Sigmoid colon (tissue), 7 donors: ENCODE data around the gene PTPN3. TPM values are rescaled to one million over a fixed set of nuclear protein-coding genes. Genes with fewer than 3 reads are reported as not detected.

Experiments
- DNase-seq: peaks from one replicate; pipeline ENCODE4 v3.0.0-alpha.2; 2019
- H3K27ac ChIP-seq, 4 donors: fragments of 200-600 bp; sonication (generic); one replicate each; pipeline ENCODE4 v1.5.1; 2016 to 2019; ENCODE audit warnings: mild to moderate bottlenecking in 1 of 4
- H3K27me3 ChIP-seq, 3 donors: fragments of 200-600 bp; sonication (generic); one replicate each; pipeline ENCODE4 v1.5.1; 2019; ENCODE audit warnings: mild to moderate bottlenecking in 1 of 3
- H3K36me3 ChIP-seq, 4 donors: fragments of 200-600 bp; sonication (generic); one replicate each; pipeline ENCODE4 v1.5.1; 2016 to 2019
- H3K4me1 ChIP-seq, 4 donors: fragments of 200-600 bp; sonication (generic); one replicate each; pipeline ENCODE4 v1.5.1; 2017 to 2019
- H3K4me3 ChIP-seq, 4 donors: fragments of 200-600 bp; sonication (generic); one replicate each; pipeline ENCODE4 v1.5.1; 2017 to 2019; ENCODE audit warnings: mild to moderate bottlenecking in 2 of 4, moderate library complexity in 1 of 4
- H3K9me3 ChIP-seq, 4 donors: fragments of 200-600 bp in 3 of 4; sonication (generic) in 3 of 4; one replicate each; pipeline versions ENCODE4 v1.5.1 to v1.6.1; 2013 to 2019
- EP300 ChIP-seq, 4 donors: sonication (generic); formaldehyde crosslinking; IDR thresholded peaks; one replicate each; pipeline ENCODE4 v1.6.1; 2017; ENCODE audit warnings: antibody characterized with exemption in 4 of 4
- POLR2A ChIP-seq, 2 donors: fragments of 450-650 bp; IDR thresholded peaks; one replicate each; pipeline ENCODE4 v1.6.1; 2016; ENCODE audit warnings: antibody characterized with exemption in 2 of 2, mild to moderate bottlenecking in 2 of 2, moderate library complexity in 2 of 2
- POLR2AphosphoS5 ChIP-seq, 4 donors: sonication (generic); formaldehyde crosslinking; IDR thresholded peaks; one replicate each; pipeline ENCODE4 v1.6.1; 2017; ENCODE audit warnings: antibody characterized with exemption in 4 of 4
- WGBS, 2 donors: extraction: QIAGEN DNeasy Blood & Tissue Kit; methylation state at CpG; one replicate each; pipeline ENCODE4 v1.1.7; 2013; 5-methylcytosine and 5-hydroxymethylcytosine counted together
- intact Hi-C: fragments of 100-400 bp; cut with DNase I; formaldehyde crosslinking; loops from one replicate; pipeline ENCODE4 v1.15.1; 2023
- polyA plus RNA-seq, 3 donors: library from polyadenylated mRNA; stranded (reverse); fragments of 200-250 nt; gene quantifications; one replicate each; pipeline ENCODE4 v1.2.3, GENCODE V29; 2013
- total RNA-seq, 4 donors: library from RNA; depleted of rRNA; stranded (reverse); fragments of >200 nt; gene quantifications; one replicate each; pipeline ENCODE4 v1.1.0, GENCODE V29; 2016
- TF ChIP-seq, protein P1 (sequence below), 4 experiments: fragments of 450-650 bp in 3 of 4; fragments of 200-600 bp in 1 of 4; IDR thresholded peaks; one replicate each; pipeline ENCODE4 v1.5.1; 2016 to 2019; ENCODE audit warnings: antibody characterized with exemption in 4 of 4, mild to moderate bottlenecking in 3 of 4, moderate library complexity in 2 of 4
- donor health status: healthy with polysubstance abuse.
- donor health status: Bipolar disorder and iron deficiency.
- donor health status: healthy.

Gene PTPN3
- total and polyA plus RNA-seq, 7 donors, result 1.3 to 25.0 (median 2.5) TPM

DNA sequence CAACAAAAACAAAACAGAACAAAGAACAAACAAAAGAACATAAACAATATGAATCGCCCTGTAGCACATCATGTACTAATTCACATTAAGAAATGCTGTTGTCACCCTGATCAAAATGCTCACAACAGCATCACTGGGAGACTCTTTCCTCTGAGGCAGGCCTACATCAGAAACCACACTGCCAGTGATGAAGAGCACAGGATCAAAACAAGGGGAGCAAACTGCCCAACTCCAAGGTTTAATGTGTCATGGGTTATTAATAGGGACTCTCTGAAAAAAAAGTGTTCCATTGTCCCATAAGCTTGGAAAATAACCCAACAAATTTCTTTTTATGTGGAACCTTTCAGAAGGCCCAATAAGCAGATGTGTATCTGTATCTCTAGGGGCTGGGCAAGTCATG lies 74.2 kb downstream of the PTPN3 start:
- no peak for TF ChIP-seq POLR2AphosphoS5 (IDR thresholded peaks at IDR 0.05)
- TF ChIP-seq, protein P1, sequence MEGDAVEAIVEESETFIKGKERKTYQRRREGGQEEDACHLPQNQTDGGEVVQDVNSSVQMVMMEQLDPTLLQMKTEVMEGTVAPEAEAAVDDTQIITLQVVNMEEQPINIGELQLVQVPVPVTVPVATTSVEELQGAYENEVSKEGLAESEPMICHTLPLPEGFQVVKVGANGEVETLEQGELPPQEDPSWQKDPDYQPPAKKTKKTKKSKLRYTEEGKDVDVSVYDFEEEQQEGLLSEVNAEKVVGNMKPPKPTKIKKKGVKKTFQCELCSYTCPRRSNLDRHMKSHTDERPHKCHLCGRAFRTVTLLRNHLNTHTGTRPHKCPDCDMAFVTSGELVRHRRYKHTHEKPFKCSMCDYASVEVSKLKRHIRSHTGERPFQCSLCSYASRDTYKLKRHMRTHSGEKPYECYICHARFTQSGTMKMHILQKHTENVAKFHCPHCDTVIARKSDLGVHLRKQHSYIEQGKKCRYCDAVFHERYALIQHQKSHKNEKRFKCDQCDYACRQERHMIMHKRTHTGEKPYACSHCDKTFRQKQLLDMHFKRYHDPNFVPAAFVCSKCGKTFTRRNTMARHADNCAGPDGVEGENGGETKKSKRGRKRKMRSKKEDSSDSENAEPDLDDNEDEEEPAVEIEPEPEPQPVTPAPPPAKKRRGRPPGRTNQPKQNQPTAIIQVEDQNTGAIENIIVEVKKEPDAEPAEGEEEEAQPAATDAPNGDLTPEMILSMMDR (IDR thresholded peaks at IDR 0.05), result no peak
- WGBS, 2 donors, result 80 to 92% methylated on average over 1 of the region's 1 CpG
- no peak for DNase-seq
- Histone ChIP-seq H3K4me3 (no peak overlapping the region), H3K36me3 (no peaks in the 10 kb centered on the region), H3K27me3 (no peaks in the 10 kb centered on the region), H3K4me1 (no peaks in the 10 kb centered on the region), H3K9me3 (no peaks in the 10 kb centered on the region), H3K27ac (no peak overlapping the region)
- intact Hi-C loops, result no loop called here

GRCh38 chr9:109422641-109423040 lies 75.5 kb downstream of the PTPN3 start:
- WGBS, 2 donors, result 66 to 73% methylated on average over 7 of the region's 7 CpGs
- no peak overlapping the region for H3K27ac ChIP-seq
- no peaks in the 10 kb centered on the region for H3K36me3 ChIP-seq
- no peak overlapping the region for H3K4me3 ChIP-seq
- no peaks in the 10 kb centered on the region for H3K9me3 ChIP-seq
- TF ChIP-seq EP300 (IDR thresholded peaks at IDR 0.05), result no peak
- TF ChIP-seq, protein P1 (IDR thresholded peaks at IDR 0.05), result no peak
- no peak for TF ChIP-seq POLR2AphosphoS5 (IDR thresholded peaks at IDR 0.05)
- TF ChIP-seq POLR2A (IDR thresholded peaks at IDR 0.05), result no peak
- no peak for DNase-seq
- intact Hi-C loops, result no loop called here
- H3K4me1 ChIP-seq, result peaks cover 0 to 1% (median under 1%) of the 10 kb centered on the region in 4 donors
- H3K27me3 ChIP-seq, result no peaks in the 10 kb centered on the region

DNA sequence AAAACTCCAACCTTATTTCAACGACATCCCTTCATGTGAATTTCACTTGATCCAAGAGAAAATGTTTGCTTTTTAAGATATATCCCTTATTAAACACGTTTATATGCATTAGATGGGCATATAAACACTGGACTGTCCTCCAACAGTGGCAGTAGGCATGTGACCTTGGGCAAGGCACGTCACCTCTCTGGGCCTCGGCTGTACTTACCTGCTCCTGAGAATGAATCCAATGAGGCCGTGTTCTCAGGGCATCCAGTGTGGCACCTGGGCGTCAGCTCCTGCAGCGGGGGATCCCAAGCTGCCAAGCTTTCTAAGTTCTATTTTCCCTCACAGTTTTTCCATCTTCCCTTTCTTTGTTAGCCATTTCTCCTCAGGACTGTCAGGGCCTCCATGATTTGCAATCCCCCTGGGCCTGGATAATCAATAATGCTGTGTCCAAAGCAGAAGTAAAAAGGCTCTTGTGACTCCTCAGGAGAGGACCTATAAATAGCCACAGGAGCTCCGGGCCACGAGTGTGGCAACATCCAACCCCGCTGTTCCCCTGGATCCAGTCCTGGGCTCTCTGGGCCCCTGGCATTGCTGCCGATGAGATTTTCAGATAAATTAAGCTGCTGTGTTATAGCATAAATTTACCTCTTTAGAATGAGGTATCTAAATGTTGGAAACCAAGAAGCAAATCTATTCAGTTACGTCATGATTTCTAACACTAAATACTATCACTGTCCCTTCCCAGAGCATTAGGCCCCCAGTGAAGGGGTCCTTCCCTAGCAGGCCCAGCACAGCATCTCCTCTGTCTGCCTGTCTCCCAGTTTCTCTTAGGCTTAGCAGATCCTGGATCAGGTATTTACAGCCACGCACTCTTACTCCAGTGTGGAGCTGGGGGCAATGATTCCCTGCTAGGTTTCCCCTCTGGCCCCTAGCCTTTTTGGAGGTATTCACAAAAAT lies 76.8 kb downstream of the PTPN3 start:
- WGBS, 2 donors, result 85 to 88% methylated on average over 13 of the region's 13 CpGs
- H3K27ac ChIP-seq, result no peak overlapping the region
- peaks cover 0 to 14% (median 9%) of the 10 kb centered on the region in 4 donors for H3K4me1 ChIP-seq
- no peaks in the 10 kb centered on the region for H3K27me3 ChIP-seq
- no peaks in the 10 kb centered on the region for H3K36me3 ChIP-seq
- H3K9me3 ChIP-seq, result no peaks in the 10 kb centered on the region
- no peak for TF ChIP-seq POLR2AphosphoS5 (IDR thresholded peaks at IDR 0.05)
- TF ChIP-seq EP300 (IDR thresholded peaks at IDR 0.05), result no peak
- TF ChIP-seq, protein P1 (IDR thresholded peaks at IDR 0.05), result no peak
- no peak for TF ChIP-seq POLR2A (IDR thresholded peaks at IDR 0.05)
- intact Hi-C loops, result no loop called here
- no peak overlapping the region for H3K4me3 ChIP-seq
- no peak for DNase-seq

DNA sequence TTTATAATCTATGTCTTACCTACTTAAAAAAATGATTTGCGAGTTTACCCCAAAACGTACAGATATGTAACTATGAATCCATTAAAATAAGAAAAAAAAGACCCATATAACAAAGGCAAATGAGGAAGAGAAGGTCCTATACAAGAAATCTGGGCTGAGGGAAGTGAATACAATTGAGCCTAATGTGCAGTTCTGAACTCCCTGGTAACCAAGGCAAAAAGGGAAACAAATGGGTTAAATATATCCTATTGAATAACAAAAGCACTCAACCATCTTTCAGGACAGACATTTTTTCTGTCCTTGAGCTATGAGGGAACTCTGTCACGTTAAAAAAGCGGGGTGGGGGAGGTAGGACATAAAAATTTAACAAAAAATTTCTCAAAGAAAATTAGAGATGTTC lies 78.6 kb downstream of the PTPN3 start:
- H3K36me3 ChIP-seq, result no peaks in the 10 kb centered on the region
- intact Hi-C loops, result loop anchor here (10.0 kb wide), 1 partner anchor 485 kb away; the partner anchor contains the start of genes ABITRAM and ELP1
- H3K27me3 ChIP-seq, result no peaks in the 10 kb centered on the region
- peaks cover 0 to 16% (median 10%) of the 10 kb centered on the region in 4 donors for H3K4me1 ChIP-seq
- H3K27ac ChIP-seq, result no peak overlapping the region
- no peaks in the 10 kb centered on the region for H3K9me3 ChIP-seq
- DNase-seq, result no peak
- no peak for TF ChIP-seq POLR2AphosphoS5 (IDR thresholded peaks at IDR 0.05)
- no peak for TF ChIP-seq EP300 (IDR thresholded peaks at IDR 0.05)
- no peak for TF ChIP-seq POLR2A (IDR thresholded peaks at IDR 0.05)
- TF ChIP-seq, protein P1 (IDR thresholded peaks at IDR 0.05), result no peak
- H3K4me3 ChIP-seq, result no peak overlapping the region
- WGBS, 2 donors, result 69 to 78% methylated on average over 4 of the region's 4 CpGs
